Liver (tissue), 9 donors: Measurements from ENCODE around the gene PAQR3. TPM values are rescaled to one million over a fixed set of nuclear protein-coding genes. Genes with fewer than 3 reads are reported as not detected.

Experiments
- DNase-seq: peaks from one replicate; pipeline ENCODE4 v3.0.0-alpha.2; 2017; ENCODE audit warnings: low spot score
- H3K27ac ChIP-seq, 2 donors: one replicate each; pipeline ENCODE4 v1.7.0; 2013; ENCODE audit warnings: inconsistent platforms in 2 of 2, low read length in 2 of 2, control low read depth in 1 of 2, low read depth in 1 of 2, mild to moderate bottlenecking in 1 of 2
- H3K27me3 ChIP-seq, 4 donors: one replicate each; pipeline versions ENCODE4 v1.6.1 to v1.7.0; 2013; ENCODE audit warnings: low read length in 3 of 4, inconsistent platforms in 1 of 4, mild to moderate bottlenecking in 1 of 4, moderate library complexity in 1 of 4; ENCODE audit not compliant: control insufficient read depth in 4 of 4, insufficient read depth in 4 of 4
- H3K36me3 ChIP-seq, 4 donors: one replicate each; pipeline versions ENCODE4 v1.6.1 to v1.7.0; 2013; ENCODE audit warnings: low read length in 3 of 4, mild to moderate bottlenecking in 3 of 4, low read depth in 1 of 4, moderate library complexity in 1 of 4; ENCODE audit not compliant: control insufficient read depth in 4 of 4, insufficient read depth in 3 of 4
- H3K4me1 ChIP-seq, 4 donors: one replicate each; pipeline versions ENCODE4 v1.6.1 to v1.7.0; 2013; ENCODE audit warnings: low read length in 3 of 4, mild to moderate bottlenecking in 3 of 4, moderate library complexity in 1 of 4; ENCODE audit not compliant: control insufficient read depth in 4 of 4, insufficient read depth in 4 of 4
- H3K4me3 ChIP-seq, 3 donors: one replicate each; pipeline versions ENCODE4 v1.6.1 to v1.7.0; 2013; ENCODE audit warnings: low read length in 3 of 3, control low read depth in 1 of 3, low read depth in 1 of 3, mild to moderate bottlenecking in 1 of 3
- H3K9ac ChIP-seq, 2 donors: one replicate each; pipeline ENCODE4 v1.7.0; 2013; ENCODE audit warnings: low read length in 2 of 2, mild to moderate bottlenecking in 2 of 2, moderate library complexity in 2 of 2, control low read depth in 1 of 2, low read depth in 1 of 2
- H3K9me3 ChIP-seq, 4 donors: one replicate each; pipeline versions ENCODE4 v1.6.1 to v1.7.0; 2013; ENCODE audit warnings: low read length in 3 of 4; ENCODE audit not compliant: control insufficient read depth in 4 of 4
- FOXA2 ChIP-seq: IDR thresholded peaks from 2 replicates; pipeline ENCODE4 v1.6.1; 2016; ENCODE audit warnings: antibody characterized with exemption
- GABPA ChIP-seq, 2 donors: IDR thresholded peaks in 1 of 2; conservative IDR thresholded peaks in 1 of 2; 2 replicates each; pipeline ENCODE4 v1.6.1; 2016; ENCODE audit warnings: antibody characterized with exemption in 2 of 2, mild to moderate bottlenecking in 1 of 2, moderate library complexity in 1 of 2
- HNF4A ChIP-seq, 2 donors: conservative IDR thresholded peaks; 2 replicates each; pipeline ENCODE4 v1.6.1; 2016; ENCODE audit warnings: antibody characterized with exemption in 2 of 2, mild to moderate bottlenecking in 2 of 2
- HNF4G ChIP-seq: IDR thresholded peaks from 2 replicates; pipeline ENCODE4 v1.6.1; 2016; ENCODE audit warnings: antibody characterized with exemption
- JUND ChIP-seq, 2 donors: IDR thresholded peaks; 2 replicates each; pipeline ENCODE4 v1.6.1; 2016; ENCODE audit warnings: antibody characterized with exemption in 2 of 2
- NR2F2 ChIP-seq: IDR thresholded peaks from 2 replicates; pipeline ENCODE4 v1.6.1; 2016; ENCODE audit warnings: antibody characterized with exemption
- RAD21 ChIP-seq, 2 donors: IDR thresholded peaks; 2 replicates each; pipeline ENCODE4 v1.6.1; 2016; ENCODE audit warnings: antibody characterized with exemption in 2 of 2, mild to moderate bottlenecking in 2 of 2
- RXRA ChIP-seq, 2 donors: IDR thresholded peaks; 2 replicates each; pipeline ENCODE4 v1.6.1; 2017 to 2018; ENCODE audit warnings: antibody characterized with exemption in 2 of 2, mild to moderate bottlenecking in 1 of 2
- SP1 ChIP-seq: IDR thresholded peaks from 2 replicates; pipeline ENCODE4 v1.6.1; 2018; ENCODE audit warnings: antibody characterized with exemption, mild to moderate bottlenecking
- TAF1 ChIP-seq: conservative IDR thresholded peaks from 2 replicates; pipeline ENCODE4 v1.6.1; 2016; ENCODE audit warnings: antibody characterized with exemption, mild to moderate bottlenecking
- YY1 ChIP-seq: IDR thresholded peaks from 2 replicates; pipeline ENCODE4 v1.6.1; 2016; ENCODE audit warnings: antibody characterized with exemption, mild to moderate bottlenecking
- WGBS: extraction: QIAGEN DNeasy Blood & Tissue Kit; methylation state at CpG from one replicate; pipeline ENCODE4 v1.1.7; 2013; 5-methylcytosine and 5-hydroxymethylcytosine counted together
- polyA plus RNA-seq, 2 donors: library from polyadenylated mRNA; stranded (reverse) in 1 of 2; unstranded in 1 of 2; fragments of 200-250 nt in 1 of 2; fragments of >200 nt in 1 of 2; fragmentation: Nextera tagmentation in 1 of 2; extraction: Ambion mirVana in 1 of 2; gene quantifications; one replicate each; pipeline versions ENCODE4 v1.2.1 to v1.2.3, GENCODE V29; 2013 to 2015
- total RNA-seq, 2 donors: library from RNA; depleted of rRNA; stranded (reverse); fragments of >200 nt; gene quantifications; one replicate each; pipeline ENCODE4 v1.2.3, GENCODE V29; 2014
- TF ChIP-seq, protein P1 (sequence below): fragments of 150-350 bp; IDR thresholded peaks from 2 replicates; pipeline ENCODE4 v1.5.1; 2017; ENCODE audit warnings: improper control_type of control experiment, low read depth, low read length; ENCODE audit not compliant: missing input control
- TF ChIP-seq, protein P2 (sequence below): IDR thresholded peaks from 2 replicates; pipeline ENCODE4 v1.6.1; 2016; ENCODE audit warnings: antibody characterized with exemption
- TF ChIP-seq, protein P3 (sequence below): IDR thresholded peaks from 2 replicates; pipeline ENCODE4 v1.6.1; 2016; ENCODE audit warnings: antibody characterized with exemption, mild to moderate bottlenecking
- donor health status: healthy.
- donor health status: healthy.
- donor health status: healthy.
- donor health status: healthy.
- donor health status: healthy.

The PAQR3 gene
- total and polyA plus RNA-seq, 4 donors: 2.8 to 8.3 (median 5.6) TPM

DNA sequence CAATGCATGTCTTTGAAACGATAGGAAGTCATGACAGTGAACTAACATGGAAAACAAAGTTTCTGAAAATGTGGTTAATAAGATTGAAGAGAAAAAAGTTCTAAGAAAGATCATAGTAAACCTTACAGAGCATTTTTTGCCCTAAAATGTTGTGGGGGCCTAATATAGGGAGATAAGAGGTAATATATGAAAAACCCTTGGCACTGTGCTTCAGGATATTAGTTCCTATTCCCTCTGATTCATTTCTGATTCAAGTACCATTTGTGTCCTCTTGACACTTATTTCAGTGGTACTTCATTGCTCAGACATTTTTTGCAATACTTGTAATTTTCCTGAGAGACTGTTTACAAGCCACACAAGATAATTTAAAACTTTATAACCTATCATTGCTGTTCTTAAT is 35.1 kb downstream of the PAQR3 start:
- no peak for DNase-seq
- no peaks in the 10 kb centered on the region for H3K36me3 ChIP-seq
- H3K27ac ChIP-seq: no peak overlapping the region
- H3K4me1 ChIP-seq: no peaks in the 10 kb centered on the region
- no peak overlapping the region for H3K9ac ChIP-seq
- 85% methylated on average over 1 of the region's 1 CpG for WGBS
- no peaks in the 10 kb centered on the region for H3K9me3 ChIP-seq
- TF ChIP-seq TAF1 (no peak), NR2F2 (no peak), RXRA (IDR thresholded peaks at IDR 0.05) (no peak), HNF4A (conservative IDR thresholded peaks at IDR 0.05) (no peak), FOXA2 (no peak), GABPA (IDR thresholded peaks at IDR 0.05 in 1 of 2, conservative IDR thresholded peaks at IDR 0.05 in 1 of 2) (no peak)
- no peaks in the 10 kb centered on the region for H3K27me3 ChIP-seq
- H3K4me3 ChIP-seq: no peak overlapping the region

DNA sequence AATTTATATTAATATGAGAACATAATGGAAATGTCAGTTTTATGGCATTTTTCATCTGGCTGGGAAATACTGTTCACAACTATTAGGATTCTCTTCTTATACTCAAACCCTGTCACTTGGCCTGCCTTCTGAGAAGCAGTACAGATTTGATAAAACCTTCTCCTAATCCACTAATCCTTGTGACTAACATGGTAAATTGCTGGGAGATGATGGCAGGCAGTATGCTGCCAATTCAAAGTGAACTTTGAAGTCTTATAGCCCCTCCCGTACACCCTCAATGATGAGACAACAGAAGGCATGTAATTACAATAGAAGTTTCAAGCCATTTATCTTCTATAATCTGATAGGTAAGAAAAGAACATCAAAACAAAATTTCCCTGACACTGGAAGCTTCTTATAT is 36.9 kb downstream of the PAQR3 start:
- 75% methylated on average over 1 of the region's 1 CpG for WGBS
- no peak for TF ChIP-seq RAD21 (IDR thresholded peaks at IDR 0.05)
- no peak for TF ChIP-seq GABPA (IDR thresholded peaks at IDR 0.05 in 1 of 2, conservative IDR thresholded peaks at IDR 0.05 in 1 of 2)
- TF ChIP-seq HNF4A (conservative IDR thresholded peaks at IDR 0.05): no peak
- no peak for TF ChIP-seq SP1
- TF ChIP-seq, protein P1, sequence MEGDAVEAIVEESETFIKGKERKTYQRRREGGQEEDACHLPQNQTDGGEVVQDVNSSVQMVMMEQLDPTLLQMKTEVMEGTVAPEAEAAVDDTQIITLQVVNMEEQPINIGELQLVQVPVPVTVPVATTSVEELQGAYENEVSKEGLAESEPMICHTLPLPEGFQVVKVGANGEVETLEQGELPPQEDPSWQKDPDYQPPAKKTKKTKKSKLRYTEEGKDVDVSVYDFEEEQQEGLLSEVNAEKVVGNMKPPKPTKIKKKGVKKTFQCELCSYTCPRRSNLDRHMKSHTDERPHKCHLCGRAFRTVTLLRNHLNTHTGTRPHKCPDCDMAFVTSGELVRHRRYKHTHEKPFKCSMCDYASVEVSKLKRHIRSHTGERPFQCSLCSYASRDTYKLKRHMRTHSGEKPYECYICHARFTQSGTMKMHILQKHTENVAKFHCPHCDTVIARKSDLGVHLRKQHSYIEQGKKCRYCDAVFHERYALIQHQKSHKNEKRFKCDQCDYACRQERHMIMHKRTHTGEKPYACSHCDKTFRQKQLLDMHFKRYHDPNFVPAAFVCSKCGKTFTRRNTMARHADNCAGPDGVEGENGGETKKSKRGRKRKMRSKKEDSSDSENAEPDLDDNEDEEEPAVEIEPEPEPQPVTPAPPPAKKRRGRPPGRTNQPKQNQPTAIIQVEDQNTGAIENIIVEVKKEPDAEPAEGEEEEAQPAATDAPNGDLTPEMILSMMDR: no peak
- no peak for TF ChIP-seq FOXA2
- no peak for TF ChIP-seq HNF4G
- TF ChIP-seq, protein P2, sequence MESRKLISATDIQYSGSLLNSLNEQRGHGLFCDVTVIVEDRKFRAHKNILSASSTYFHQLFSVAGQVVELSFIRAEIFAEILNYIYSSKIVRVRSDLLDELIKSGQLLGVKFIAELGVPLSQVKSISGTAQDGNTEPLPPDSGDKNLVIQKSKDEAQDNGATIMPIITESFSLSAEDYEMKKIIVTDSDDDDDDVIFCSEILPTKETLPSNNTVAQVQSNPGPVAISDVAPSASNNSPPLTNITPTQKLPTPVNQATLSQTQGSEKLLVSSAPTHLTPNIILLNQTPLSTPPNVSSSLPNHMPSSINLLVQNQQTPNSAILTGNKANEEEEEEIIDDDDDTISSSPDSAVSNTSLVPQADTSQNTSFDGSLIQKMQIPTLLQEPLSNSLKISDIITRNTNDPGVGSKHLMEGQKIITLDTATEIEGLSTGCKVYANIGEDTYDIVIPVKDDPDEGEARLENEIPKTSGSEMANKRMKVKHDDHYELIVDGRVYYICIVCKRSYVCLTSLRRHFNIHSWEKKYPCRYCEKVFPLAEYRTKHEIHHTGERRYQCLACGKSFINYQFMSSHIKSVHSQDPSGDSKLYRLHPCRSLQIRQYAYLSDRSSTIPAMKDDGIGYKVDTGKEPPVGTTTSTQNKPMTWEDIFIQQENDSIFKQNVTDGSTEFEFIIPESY: no peak
- TF ChIP-seq YY1: no peak
- no peak for TF ChIP-seq NR2F2
- no peak for TF ChIP-seq JUND (IDR thresholded peaks at IDR 0.05)
- TF ChIP-seq RXRA (IDR thresholded peaks at IDR 0.05): no peak
- TF ChIP-seq, protein P3, sequence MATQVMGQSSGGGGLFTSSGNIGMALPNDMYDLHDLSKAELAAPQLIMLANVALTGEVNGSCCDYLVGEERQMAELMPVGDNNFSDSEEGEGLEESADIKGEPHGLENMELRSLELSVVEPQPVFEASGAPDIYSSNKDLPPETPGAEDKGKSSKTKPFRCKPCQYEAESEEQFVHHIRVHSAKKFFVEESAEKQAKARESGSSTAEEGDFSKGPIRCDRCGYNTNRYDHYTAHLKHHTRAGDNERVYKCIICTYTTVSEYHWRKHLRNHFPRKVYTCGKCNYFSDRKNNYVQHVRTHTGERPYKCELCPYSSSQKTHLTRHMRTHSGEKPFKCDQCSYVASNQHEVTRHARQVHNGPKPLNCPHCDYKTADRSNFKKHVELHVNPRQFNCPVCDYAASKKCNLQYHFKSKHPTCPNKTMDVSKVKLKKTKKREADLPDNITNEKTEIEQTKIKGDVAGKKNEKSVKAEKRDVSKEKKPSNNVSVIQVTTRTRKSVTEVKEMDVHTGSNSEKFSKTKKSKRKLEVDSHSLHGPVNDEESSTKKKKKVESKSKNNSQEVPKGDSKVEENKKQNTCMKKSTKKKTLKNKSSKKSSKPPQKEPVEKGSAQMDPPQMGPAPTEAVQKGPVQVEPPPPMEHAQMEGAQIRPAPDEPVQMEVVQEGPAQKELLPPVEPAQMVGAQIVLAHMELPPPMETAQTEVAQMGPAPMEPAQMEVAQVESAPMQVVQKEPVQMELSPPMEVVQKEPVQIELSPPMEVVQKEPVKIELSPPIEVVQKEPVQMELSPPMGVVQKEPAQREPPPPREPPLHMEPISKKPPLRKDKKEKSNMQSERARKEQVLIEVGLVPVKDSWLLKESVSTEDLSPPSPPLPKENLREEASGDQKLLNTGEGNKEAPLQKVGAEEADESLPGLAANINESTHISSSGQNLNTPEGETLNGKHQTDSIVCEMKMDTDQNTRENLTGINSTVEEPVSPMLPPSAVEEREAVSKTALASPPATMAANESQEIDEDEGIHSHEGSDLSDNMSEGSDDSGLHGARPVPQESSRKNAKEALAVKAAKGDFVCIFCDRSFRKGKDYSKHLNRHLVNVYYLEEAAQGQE: no peak
- no peak overlapping the region for H3K9ac ChIP-seq
- DNase-seq: no peak
- no peak overlapping the region for H3K27ac ChIP-seq
- no peaks in the 10 kb centered on the region for H3K36me3 ChIP-seq
- H3K4me3 ChIP-seq: no peak overlapping the region
- no peaks in the 10 kb centered on the region for H3K9me3 ChIP-seq
- H3K27me3 ChIP-seq: no peaks in the 10 kb centered on the region
- H3K4me1 ChIP-seq: no peaks in the 10 kb centered on the region
